GM18499 (cell line): ENCODE results near the gene MS4A4A.

ENCODE experiments used
- ATAC-seq: cut with Tn5 transposase; IDR thresholded peaks from one replicate; pipeline ENCODE4 v1.9.1; 2021; ENCODE audit warnings: moderate number of reproducible peaks; ENCODE audit not compliant: insufficient read depth, unreplicated experiment

MS4A4A gene

DNA sequence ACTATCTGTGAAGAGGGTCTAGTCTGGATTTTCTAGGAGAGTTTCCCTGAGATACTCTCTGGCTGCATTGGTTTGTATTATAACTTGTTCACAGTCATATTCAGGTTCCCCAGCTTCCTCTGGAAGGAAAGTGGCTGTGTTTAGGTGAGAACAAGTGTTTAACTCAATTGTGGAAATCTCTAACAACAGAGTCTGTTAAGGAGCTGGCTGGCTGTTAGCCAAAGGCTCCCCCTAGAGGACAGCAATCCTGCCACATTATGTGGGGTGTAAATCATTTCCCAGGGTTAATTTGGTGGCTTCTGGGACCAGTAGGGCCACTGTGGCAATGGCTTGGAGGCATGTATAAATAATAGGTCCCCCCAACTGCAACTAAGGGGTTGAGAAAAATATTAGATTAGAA, 65.0 kb downstream of the MS4A4A start:
- no peak for ATAC-seq

- ATAC-seq = no peak
These were observed 66.8 kb downstream of the MS4A4A start for GRCh38 chr11:60347084-60347797.

DNA sequence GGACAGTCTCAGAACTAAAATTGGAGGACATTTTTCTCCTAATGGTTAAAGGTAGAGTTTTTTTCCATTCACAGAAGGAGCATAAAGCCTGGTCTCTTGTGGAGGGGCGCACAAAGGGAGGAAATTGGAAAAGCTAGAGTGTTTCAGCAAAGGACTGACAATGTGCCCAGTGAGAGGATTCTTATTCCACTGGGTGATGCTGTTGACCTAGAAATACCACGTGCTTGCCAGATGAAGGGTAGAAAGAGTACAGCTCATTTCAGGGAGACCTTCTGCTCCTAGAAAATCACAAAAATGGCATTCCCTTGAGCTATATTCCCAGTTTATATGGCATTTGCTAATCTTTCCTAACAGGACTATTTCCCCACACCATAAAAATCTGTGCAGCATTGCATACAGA, 67.7 kb downstream of the MS4A4A start:
- ATAC-seq = no peak

GRCh38 chr11:60349990-60350389, 69.5 kb downstream of the MS4A4A start:
- no peak for ATAC-seq

- no peak for ATAC-seq
These were observed 77.3 kb downstream of the MS4A4A start for GRCh38 chr11:60357771-60358170.
